Measurements from ENCODE around the gene UBE2M. TPM values are rescaled to one million over a fixed set of nuclear protein-coding genes. Genes with fewer than 3 reads are reported as not detected.
A peak's percentile ranks its signal among the peaks of the same experiment; 100 is the strongest.

Gene UBE2M
- total RNA-seq, 1 experiment from 2014 or later, result 127 TPM

- Mint-ChIP-seq H3K4me1 (peaks cover 9 to 17% of the 10 kb centered on the region in 2 experiments), H3K27me3 (ENCODE audit: low read depth) (peaks cover 2% of the 10 kb centered on the region; the same call in 1 of the 2 replicates), H3K27ac (peak overlapping the region in 1 of 3 experiments; percentile 54; a peak in 2 of 7 replicates), H3K4me3 (no peak overlapping the region), H3K9me3 (no peaks in the 10 kb centered on the region; a peak in 1 of 5 replicates), H3K36me3 (ENCODE audit: insufficient read depth in 1 of 3, low read depth in 3 of 3) (peaks cover 13 to 19% (median 14%) of the 10 kb centered on the region in 3 experiments)
- Histone ChIP-seq H4K8ac (replicated peaks; ENCODE audit: insufficient read length, low read depth, low read length) (no peak overlapping the region), H3K18ac (ENCODE audit: insufficient read length, low read depth, low read length) (no peak overlapping the region), H3K4ac (ENCODE audit: low read depth, low read length) (no peak overlapping the region), H2BK15ac (ENCODE audit: low read depth, low read length) (no peak overlapping the region), H2BK12ac (ENCODE audit: insufficient read length, low read depth, low read length) (no peak overlapping the region), H3K23ac (ENCODE audit: insufficient read length, low read depth, low read length) (no peak overlapping the region), H4K20me1 (ENCODE audit: control insufficient read depth, insufficient read depth, insufficient read length) (no peaks in the 10 kb centered on the region), H3K27ac (ENCODE audit: insufficient read length, low read depth, low read length) (no peak overlapping the region), H3K4me2 (ENCODE audit: insufficient read depth, insufficient read length, low read length) (no peak overlapping the region), H3T11ph (ENCODE audit: low read length) (no peak overlapping the region), H3K79me1 (ENCODE audit: insufficient read depth, low read depth, low read length, poor library complexity, severe bottlenecking) (no peaks in the 10 kb centered on the region), H2AFZ (ENCODE audit: low read length) (no peak overlapping the region), H3K9me3 (ENCODE audit: control insufficient read depth, low read depth, low read length) (no peaks in the 10 kb centered on the region), H3K56ac (ENCODE audit: insufficient read length, low read depth, low read length) (no peak overlapping the region), H2BK5ac (ENCODE audit: insufficient read length, low read length) (no peak overlapping the region), H3K79me2 (ENCODE audit: insufficient read depth, low read length) (no peaks in the 10 kb centered on the region), H2BK20ac (ENCODE audit: low read depth, low read length, poor library complexity, severe bottlenecking) (no peak overlapping the region), H3K14ac (ENCODE audit: insufficient read depth, low read length) (no peak overlapping the region), H3K23me2 (ENCODE audit: insufficient read length, low read depth, low read length, poor library complexity, severe bottlenecking) (peaks cover 5% of the 10 kb centered on the region), H2AK5ac (ENCODE audit: insufficient read length, low read length) (no peak overlapping the region), H4K91ac (ENCODE audit: insufficient read length, low read depth, low read length) (no peak overlapping the region), H3K27me3 (ENCODE audit: insufficient read depth, low read length) (no peaks in the 10 kb centered on the region), H3K9ac (ENCODE audit: extremely low read depth, insufficient read length, low read length) (no peak overlapping the region), H3K4me1 (ENCODE audit: insufficient read depth, low read length) (no peaks in the 10 kb centered on the region), H4K5ac (ENCODE audit: insufficient read length, low read depth, low read length) (no peak overlapping the region), H2BK120ac (ENCODE audit: low read depth, low read length, poor library complexity, severe bottlenecking) (no peak overlapping the region)
- DNase-seq, result no peak
- no peak for TF ChIP-seq CTCF (conservative IDR thresholded peaks at IDR 0.05)
- no CpG with 5 or more reads among the region's 8 CpGs for WGBS (ENCODE audit: extremely low coverage, insufficient read length, low lambda C conversion rate)
Observed at GRCh38 chr19:58579473-58580142, 21.2 kb upstream of the UBE2M start.

All from H9 (cell line).